NCI-H146 treated with DMSO at 0.1 percent for 48 hours (cell line): ENCODE data around the gene SLC5A8.
"Not testable (repeated sequence)": the region's sequence is repeated elsewhere in the genome, so short reads cannot be mapped to it uniquely, and the experiment has no call there.

Experiments
- DNase-seq: peaks from one replicate; lab custom pipeline; 2025; ENCODE audit not compliant: unreplicated experiment; lab: John Stamatoyannopoulos, UW

The SLC5A8 gene

GRCh38 chr12:101173197-101173749 is 36.8 kb downstream of the SLC5A8 start:
- no peak for DNase-seq

DNA sequence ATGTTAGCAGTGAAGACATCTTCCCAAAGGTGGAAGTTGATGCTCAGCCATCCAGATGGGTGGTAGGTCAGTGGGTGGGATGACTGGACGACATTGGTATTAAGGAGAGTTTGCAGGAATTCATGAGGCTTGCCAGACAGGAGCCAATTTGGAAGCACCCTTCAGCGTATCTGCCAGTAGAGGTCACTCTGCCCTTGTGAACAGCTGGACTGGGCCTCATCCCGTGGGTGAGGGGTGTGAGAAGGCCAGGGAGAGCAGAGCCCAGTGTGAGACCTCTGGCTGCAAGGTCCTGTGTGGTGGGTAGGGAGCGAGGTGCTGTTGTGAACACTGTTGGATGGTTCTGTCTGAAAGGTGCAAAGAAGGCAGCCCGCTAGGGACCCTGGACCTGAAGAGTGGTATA is 37.7 kb downstream of the SLC5A8 start:
- peak; percentile 8 for DNase-seq

DNA sequence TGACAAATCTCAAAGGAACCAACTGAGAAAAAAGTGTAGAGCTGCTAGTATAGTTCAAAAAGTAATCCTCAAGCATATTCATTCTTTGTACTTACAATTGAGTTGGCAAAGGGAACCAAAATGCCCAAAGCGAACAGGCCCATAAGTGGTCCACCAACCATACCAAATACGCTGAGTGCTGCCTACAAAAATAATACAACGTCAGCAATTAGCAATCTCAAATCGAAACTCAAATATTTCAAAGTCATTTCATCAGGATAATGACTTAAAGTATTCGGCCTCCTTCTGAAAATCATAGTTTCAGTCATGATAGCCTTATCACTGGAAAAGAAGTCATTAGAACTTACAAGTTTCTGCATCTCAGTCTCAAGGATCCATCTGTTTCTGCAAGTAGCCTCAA is 42.0 kb downstream of the SLC5A8 start:
- no peak for DNase-seq

DNA sequence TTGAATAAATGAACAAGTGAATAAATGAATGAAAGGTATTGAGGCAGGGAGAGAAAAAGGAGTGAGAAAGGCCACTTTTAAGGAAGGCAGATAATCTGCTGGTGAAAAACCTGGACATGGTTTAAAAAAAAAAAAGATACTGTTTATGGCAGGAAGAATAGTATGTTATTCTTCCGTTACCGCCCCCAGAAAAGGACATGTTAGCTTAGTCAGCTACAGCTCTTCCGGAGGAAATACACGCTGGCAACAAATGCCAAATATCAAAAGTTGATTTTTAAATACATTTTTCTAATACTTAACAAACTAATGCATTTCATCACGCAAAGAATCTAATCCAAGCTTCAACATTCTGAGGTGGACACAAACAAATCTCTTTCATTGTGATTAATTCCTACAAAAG is 43.2 kb downstream of the SLC5A8 start:
- DNase-seq, result no peak

GRCh38 chr12:101165319-101165718 is 44.7 kb downstream of the SLC5A8 start:
- DNase-seq, result no peak

- DNase-seq, result not testable (repeated sequence)
These were observed 64.1 kb downstream of the SLC5A8 start for GRCh38 chr12:101145777-101146431.

- DNase-seq, result no peak
These were observed 82.4 kb downstream of the SLC5A8 start for GRCh38 chr12:101127521-101128219.

GRCh38 chr12:101117842-101118241 is 92.2 kb downstream of the SLC5A8 start:
- no peak for DNase-seq

- no peak for DNase-seq
These were observed 93.1 kb downstream of the SLC5A8 start for GRCh38 chr12:101116911-101117310.

- no peak for DNase-seq
These were observed 94.7 kb downstream of the SLC5A8 start for GRCh38 chr12:101115326-101115725.

GRCh38 chr12:101111441-101111840 is 98.6 kb downstream of the SLC5A8 start:
- DNase-seq, result no peak

DNA sequence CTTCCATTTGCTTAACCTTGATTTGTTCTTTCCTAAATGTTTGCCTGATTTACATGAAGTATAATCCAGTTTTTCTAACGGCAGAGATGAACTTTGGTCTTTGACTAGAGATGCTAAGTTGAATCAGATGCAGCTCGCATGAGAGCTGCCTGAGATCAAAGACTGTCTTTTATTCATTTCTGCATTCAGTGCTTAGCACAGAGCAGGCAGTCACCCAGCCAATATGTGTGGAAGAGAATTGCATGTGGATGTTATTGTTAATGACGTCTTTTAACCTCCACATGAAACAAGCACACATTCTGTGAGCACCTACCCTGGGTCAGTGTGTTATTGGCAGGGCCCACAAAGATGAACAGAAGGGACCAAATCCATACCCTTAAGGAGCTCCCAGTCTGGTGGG is 99.2 kb downstream of the SLC5A8 start:
- no peak for DNase-seq

DNA sequence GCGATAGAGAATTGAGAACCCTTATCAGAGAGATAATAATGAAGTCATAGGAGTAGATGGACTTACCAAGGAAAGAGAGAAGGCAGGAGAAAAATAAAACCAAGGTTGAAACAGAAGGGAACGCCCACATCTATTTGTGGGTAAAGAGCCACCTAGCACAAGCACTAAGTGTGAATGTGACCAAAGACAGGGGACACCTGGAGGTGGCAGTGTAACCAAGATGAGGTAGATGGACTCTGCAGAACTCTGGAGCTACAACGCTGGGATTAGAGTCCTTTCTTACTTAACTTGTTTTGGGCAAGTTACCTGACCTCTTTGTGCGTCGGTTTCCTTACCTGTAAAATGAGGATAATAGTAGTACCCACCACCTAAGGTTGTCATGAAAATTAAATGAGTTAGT is 101.9 kb downstream of the SLC5A8 start:
- no peak for DNase-seq

GRCh38 chr12:101107032-101107763 is 102.8 kb downstream of the SLC5A8 start:
- no peak for DNase-seq
